MCF 10A (cell line): ENCODE measurements around the gene ALKBH2. TPM values are rescaled to one million over a fixed set of nuclear protein-coding genes. Genes with fewer than 3 reads are reported as not detected.

Experiments used
- BruUV-seq: library from RNA; stranded (reverse); fragments of 400-500 nt; replicated peaks from 2 replicates; lab custom pipeline; 2021; lab: Mats Ljungman, UMichigan
- CTCF ChIA-PET: fragments of 300-600 bp; sonication (Branson Sonifier 250); formaldehyde crosslinking; extraction: SDS; loops from one replicate; lab custom pipeline; 2021; ENCODE audit warnings: antibody characterized with exemption, inconsistent platforms; lab: Yijun Ruan, JAX
- POLR2A ChIA-PET: fragments of 300-600, 350-650 bp; sonication (Branson Sonifier 250); formaldehyde crosslinking; extraction: SDS; loops from one replicate; lab custom pipeline; 2020; ENCODE audit warnings: antibody characterized with exemption, inconsistent platforms; lab: Yijun Ruan, JAX
- DNase-seq: peaks from one replicate; pipeline ENCODE4 v3.0.0-alpha.2; 2018; ENCODE audit not compliant: unreplicated experiment
- H3K27ac Mint-ChIP-seq: one replicate; pipeline ENCODE4 v1.8.0; 2022; ENCODE audit warnings: mild to moderate bottlenecking, low read depth, mixed read lengths; ENCODE audit not compliant: unreplicated experiment
- H3K27me3 Mint-ChIP-seq: one replicate; pipeline ENCODE4 v1.8.0; 2022; ENCODE audit warnings: mixed read lengths; ENCODE audit not compliant: insufficient read depth, unreplicated experiment
- H3K36me3 Mint-ChIP-seq: one replicate; pipeline ENCODE4 v1.8.0; 2022; ENCODE audit warnings: mild to moderate bottlenecking, moderate library complexity, mixed read lengths; ENCODE audit not compliant: insufficient read depth, unreplicated experiment
- H3K4me1 Mint-ChIP-seq: one replicate; pipeline ENCODE4 v1.8.0; 2022; ENCODE audit warnings: mixed read lengths; ENCODE audit not compliant: insufficient read depth, unreplicated experiment
- H3K4me3 Mint-ChIP-seq: one replicate; pipeline ENCODE4 v1.8.0; 2022; ENCODE audit warnings: mild to moderate bottlenecking, moderate library complexity, mixed read lengths; ENCODE audit not compliant: unreplicated experiment
- H3K9me3 Mint-ChIP-seq: one replicate; pipeline ENCODE4 v1.8.0; 2022; ENCODE audit warnings: mixed read lengths; ENCODE audit not compliant: unreplicated experiment
- intact Hi-C: fragments of 100-400 bp; cut with micrococcal nuclease; formaldehyde crosslinking; loops from 2 replicates; pipeline ENCODE4 v1.14.1; 2022
- total RNA-seq: library from RNA; stranded (reverse); gene quantifications from 2 replicates; pipeline ENCODE4 v1.2.3, GENCODE V29; 2022
- TF ChIP-seq, protein P1 (sequence below): fragments of 200-600 bp; IDR thresholded peaks from one replicate; pipeline ENCODE4 v1.8.0; 2022; ENCODE audit warnings: antibody characterized with exemption, mild to moderate bottlenecking; ENCODE audit not compliant: unreplicated experiment

ALKBH2 gene
- total RNA-seq, 1 experiment from 2014 or later = 48.9 TPM

DNA sequence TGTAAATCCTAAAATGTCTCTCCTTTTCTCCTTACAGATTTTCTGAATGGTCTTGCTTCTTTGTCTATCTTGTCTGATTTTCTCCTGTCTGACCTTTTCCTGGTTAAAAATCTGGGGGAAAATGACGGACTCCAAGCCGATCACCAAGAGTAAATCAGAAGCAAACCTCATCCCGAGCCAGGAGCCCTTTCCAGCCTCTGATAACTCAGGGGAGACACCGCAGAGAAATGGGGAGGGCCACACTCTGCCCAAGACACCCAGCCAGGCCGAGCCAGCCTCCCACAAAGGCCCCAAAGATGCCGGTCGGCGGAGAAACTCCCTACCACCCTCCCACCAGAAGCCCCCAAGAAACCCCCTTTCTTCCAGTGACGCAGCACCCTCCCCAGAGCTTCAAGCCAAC is 46.1 kb upstream of the ALKBH2 start:
- CTCF ChIA-PET = interaction anchor here (0.6 to 0.7 kb wide), 2 partner anchors 36 to 81 kb away, joined by 3 read pairs; no protein-coding TSS in a partner anchor
- BruUV-seq = no TSS peak
- no peak for DNase-seq
- POLR2A ChIA-PET = no interaction called here
- no peaks in the 10 kb centered on the region for H3K36me3 Mint-ChIP-seq
- H3K27me3 Mint-ChIP-seq = no peaks in the 10 kb centered on the region
- no peak overlapping the region for H3K4me3 Mint-ChIP-seq
- H3K9me3 Mint-ChIP-seq = peaks cover 7% of the 10 kb centered on the region
- intact Hi-C loops = loop anchor here (10.0 kb wide), 1 partner anchor 55 kb away; no protein-coding TSS in a partner anchor
- TF ChIP-seq, protein P1, sequence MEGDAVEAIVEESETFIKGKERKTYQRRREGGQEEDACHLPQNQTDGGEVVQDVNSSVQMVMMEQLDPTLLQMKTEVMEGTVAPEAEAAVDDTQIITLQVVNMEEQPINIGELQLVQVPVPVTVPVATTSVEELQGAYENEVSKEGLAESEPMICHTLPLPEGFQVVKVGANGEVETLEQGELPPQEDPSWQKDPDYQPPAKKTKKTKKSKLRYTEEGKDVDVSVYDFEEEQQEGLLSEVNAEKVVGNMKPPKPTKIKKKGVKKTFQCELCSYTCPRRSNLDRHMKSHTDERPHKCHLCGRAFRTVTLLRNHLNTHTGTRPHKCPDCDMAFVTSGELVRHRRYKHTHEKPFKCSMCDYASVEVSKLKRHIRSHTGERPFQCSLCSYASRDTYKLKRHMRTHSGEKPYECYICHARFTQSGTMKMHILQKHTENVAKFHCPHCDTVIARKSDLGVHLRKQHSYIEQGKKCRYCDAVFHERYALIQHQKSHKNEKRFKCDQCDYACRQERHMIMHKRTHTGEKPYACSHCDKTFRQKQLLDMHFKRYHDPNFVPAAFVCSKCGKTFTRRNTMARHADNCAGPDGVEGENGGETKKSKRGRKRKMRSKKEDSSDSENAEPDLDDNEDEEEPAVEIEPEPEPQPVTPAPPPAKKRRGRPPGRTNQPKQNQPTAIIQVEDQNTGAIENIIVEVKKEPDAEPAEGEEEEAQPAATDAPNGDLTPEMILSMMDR = no peak
- H3K27ac Mint-ChIP-seq = no peak overlapping the region
- peaks cover 13% of the 10 kb centered on the region for H3K4me1 Mint-ChIP-seq

DNA sequence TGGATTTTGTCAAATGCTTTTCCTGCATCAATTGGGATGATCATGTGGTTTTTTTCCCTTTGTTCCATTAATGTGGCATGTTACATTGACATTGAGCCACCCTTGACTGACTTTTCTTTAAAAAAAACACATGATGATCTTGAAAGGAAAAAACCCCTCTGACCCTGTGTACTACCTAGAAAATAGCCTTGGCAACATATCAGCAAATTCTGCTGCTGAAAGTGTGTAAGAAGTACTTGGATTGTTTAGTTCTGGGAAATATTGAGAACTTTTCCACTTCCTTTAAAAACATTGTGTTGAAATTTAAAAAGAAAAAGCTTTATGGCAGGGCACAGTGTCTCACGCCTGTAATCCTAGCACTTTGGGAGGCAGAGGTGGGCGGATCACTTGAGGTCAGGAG is 43.8 kb upstream of the ALKBH2 start:
- H3K4me3 Mint-ChIP-seq = no peak overlapping the region
- H3K36me3 Mint-ChIP-seq = no peaks in the 10 kb centered on the region
- peaks cover 7% of the 10 kb centered on the region for H3K9me3 Mint-ChIP-seq
- H3K27me3 Mint-ChIP-seq = peaks cover 13% of the 10 kb centered on the region
- no TSS peak for BruUV-seq
- TF ChIP-seq, protein P1 = no peak
- no peak overlapping the region for H3K27ac Mint-ChIP-seq
- peaks cover 11% of the 10 kb centered on the region for H3K4me1 Mint-ChIP-seq
- DNase-seq = no peak
- intact Hi-C loops = loop anchor here (10.0 kb wide), 1 partner anchor 58 kb away; no protein-coding TSS in a partner anchor
- POLR2A ChIA-PET = no interaction called here
- CTCF ChIA-PET = interaction anchor here (0.6 to 2.1 kb wide), 4 partner anchors 25 to 129 kb away, joined by 3 to 12 read pairs (median 4); no protein-coding TSS in a partner anchor

DNA sequence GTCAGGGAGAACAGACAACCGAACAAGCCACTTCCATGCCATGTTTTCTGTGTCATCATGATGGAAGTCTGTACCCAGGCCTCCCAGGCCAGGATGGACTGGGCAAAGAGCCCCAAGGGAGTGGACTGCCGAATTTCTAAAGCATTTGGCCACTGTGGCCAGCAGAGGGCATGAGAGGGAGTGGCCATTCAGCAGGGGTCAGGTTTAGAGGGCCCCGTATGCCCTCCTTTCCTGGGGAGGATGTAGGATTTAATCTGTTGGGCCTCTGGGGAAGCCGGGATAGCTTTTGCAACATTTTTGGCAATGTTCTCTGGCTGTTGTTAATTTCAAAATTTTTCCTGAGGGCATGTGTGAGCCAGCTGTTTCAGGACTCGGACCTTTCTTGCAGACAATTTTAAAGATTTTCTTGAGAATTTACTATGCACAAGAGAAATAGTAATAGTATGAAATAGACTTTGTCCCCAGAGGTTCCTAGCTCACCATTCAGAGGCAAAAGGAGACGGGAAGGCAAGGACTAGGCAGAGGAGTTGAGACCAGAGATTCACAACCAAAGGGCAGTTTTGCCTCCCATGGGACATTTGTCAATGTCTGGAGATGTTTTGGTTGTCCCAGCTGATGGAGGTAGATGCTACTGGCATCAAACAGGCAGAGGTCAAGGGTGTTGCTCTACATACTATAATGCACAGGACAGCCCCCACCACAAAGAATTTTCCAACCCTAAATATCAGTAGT is 41.1 kb upstream of the ALKBH2 start:
- TF ChIP-seq, protein P1 = peak; percentile 45
- ChIA-PET CTCF (interaction anchor here (0.5 to 1.9 kb wide), 11 partner anchors 13 to 287 kb away, joined by 3 to 12 read pairs (median 3); partner anchors contain the start of gene ALKBH2), POLR2A (interaction anchor here (0.8 to 1.7 kb wide), 4 partner anchors 9 to 66 kb away, joined by 3 to 4 read pairs (median 4); no protein-coding TSS in a partner anchor)
- peaks cover 13% of the 10 kb centered on the region for H3K27me3 Mint-ChIP-seq
- H3K4me3 Mint-ChIP-seq = no peak overlapping the region
- peak overlapping the region; percentile 49 for H3K27ac Mint-ChIP-seq
- no peaks in the 10 kb centered on the region for H3K36me3 Mint-ChIP-seq
- no TSS peak for BruUV-seq
- H3K9me3 Mint-ChIP-seq = peaks cover 7% of the 10 kb centered on the region
- intact Hi-C loops = loop anchor here (5.0 to 10.0 kb wide), 2 partner anchors 60 to 253 kb away; no protein-coding TSS in a partner anchor
- H3K4me1 Mint-ChIP-seq = peaks cover 11% of the 10 kb centered on the region
- peak; percentile 70 for DNase-seq
